CD4-positive, alpha-beta T cell treated with Interleukin-15 for 1 hour (primary cell): Measurements from ENCODE around the gene DLG2.
"Not testable (repeated sequence)": the region's sequence is repeated elsewhere in the genome, so short reads cannot be mapped to it uniquely, and the experiment has no call there.

Experiments
- DNase-seq: peaks from one replicate; pipeline ENCODE4 v3.0.0-alpha.2; 2020

Gene DLG2

GRCh38 chr11:83793310-83793709 is 1833.8 kb downstream of the DLG2 start:
- no peak for DNase-seq

GRCh38 chr11:83791557-83791956 is 1835.6 kb downstream of the DLG2 start:
- no peak for DNase-seq

GRCh38 chr11:83785942-83786341 is 1841.2 kb downstream of the DLG2 start:
- DNase-seq = no peak

- no peak for DNase-seq
Measured at GRCh38 chr11:83784419-83784818, 1842.7 kb downstream of the DLG2 start.

- no peak for DNase-seq
Measured at GRCh38 chr11:83782329-83782728, 1844.8 kb downstream of the DLG2 start.

GRCh38 chr11:83779876-83780275 is 1847.3 kb downstream of the DLG2 start:
- DNase-seq = no peak

GRCh38 chr11:83778596-83778995 is 1848.5 kb downstream of the DLG2 start:
- DNase-seq = no peak

- no peak for DNase-seq
Measured at GRCh38 chr11:83773950-83774880, 1852.9 kb downstream of the DLG2 start.

- DNase-seq = no peak
Measured at GRCh38 chr11:83768489-83768888, 1858.7 kb downstream of the DLG2 start.

- no peak for DNase-seq
Measured at GRCh38 chr11:83766932-83767331, 1860.2 kb downstream of the DLG2 start.

GRCh38 chr11:83764643-83765042 is 1862.5 kb downstream of the DLG2 start:
- DNase-seq = no peak

- DNase-seq = no peak
Measured at GRCh38 chr11:83760932-83761331, 1866.2 kb downstream of the DLG2 start.

GRCh38 chr11:83759148-83759547 is 1868.0 kb downstream of the DLG2 start:
- DNase-seq = no peak

GRCh38 chr11:83751041-83751440 is 1876.1 kb downstream of the DLG2 start:
- no peak for DNase-seq

- no peak for DNase-seq
Measured at GRCh38 chr11:83746921-83747585, 1880.1 kb downstream of the DLG2 start.

GRCh38 chr11:83744620-83745192 is 1882.4 kb downstream of the DLG2 start:
- no peak for DNase-seq

- no peak for DNase-seq
Measured at GRCh38 chr11:83736684-83737083, 1890.5 kb downstream of the DLG2 start.

GRCh38 chr11:83734120-83734519 is 1893.0 kb downstream of the DLG2 start:
- no peak for DNase-seq

- DNase-seq = not testable (repeated sequence)
Measured at GRCh38 chr11:83731288-83731687, 1895.9 kb downstream of the DLG2 start.

- DNase-seq = no peak
Measured at GRCh38 chr11:83728281-83728680, 1898.9 kb downstream of the DLG2 start.

- DNase-seq = no peak
Measured at GRCh38 chr11:83727251-83727650, 1899.9 kb downstream of the DLG2 start.

GRCh38 chr11:83726316-83726715 is 1900.8 kb downstream of the DLG2 start:
- no peak for DNase-seq

- no peak for DNase-seq
Measured at GRCh38 chr11:83725728-83726127, 1901.4 kb downstream of the DLG2 start.

- no peak for DNase-seq
Measured at GRCh38 chr11:83725269-83725560, 1901.9 kb downstream of the DLG2 start.
